DND-41 (cell line): ENCODE measurements around the gene CPSF4.
"Not testable (repeated sequence)": the region's sequence is repeated elsewhere in the genome, so short reads cannot be mapped to it uniquely, and the experiment has no call there.

Experiments
- ATAC-seq: fragments of 200-7000 bp; cut with Tn5 transposase; 3 replicates; pipeline ENCODE4 v1.9.1; 2021; ENCODE audit warnings: low read depth; ENCODE audit not compliant: insufficient read depth
- DNase-seq: peaks from one replicate; pipeline ENCODE4 v3.0.0-alpha.2; 2020
- H2AFZ ChIP-seq: 2 replicates; pipeline ENCODE4 v1.6.0; 2012; ENCODE audit warnings: low read depth, low read length
- H3K27ac ChIP-seq: 2 replicates; pipeline ENCODE4 v1.5.1; 2012; ENCODE audit warnings: low read length, inconsistent platforms
- H3K27me3 ChIP-seq: fragments of 200-600 bp; sonication (generic); 2 replicates; pipeline ENCODE4 v1.6.0; 2012; ENCODE audit warnings: low read length, mild to moderate bottlenecking, inconsistent platforms; ENCODE audit not compliant: insufficient read depth, poor library complexity
- H3K36me3 ChIP-seq: 2 replicates; pipeline ENCODE4 v1.5.1; 2012; ENCODE audit warnings: low read length, inconsistent platforms; ENCODE audit not compliant: insufficient read depth
- H3K4me1 ChIP-seq: 2 replicates; pipeline ENCODE4 v1.5.1; 2012; ENCODE audit warnings: mild to moderate bottlenecking, low read length; ENCODE audit not compliant: insufficient read depth
- H3K4me2 ChIP-seq: 2 replicates; pipeline ENCODE4 v1.6.0; 2012; ENCODE audit warnings: mild to moderate bottlenecking, moderate library complexity, low read length, inconsistent platforms; ENCODE audit not compliant: insufficient read depth
- H3K4me3 ChIP-seq, 2 experiments: fragments of 200-600 bp in 1 of 2; shearing (Covaris generic) in 1 of 2; 2 replicates each; pipeline ENCODE4 v1.5.1; 2012 to 2016; ENCODE audit warnings: inconsistent platforms in 2 of 2, low read length in 2 of 2, mild to moderate bottlenecking in 2 of 2, low read depth in 1 of 2, moderate library complexity in 1 of 2
- H3K79me2 ChIP-seq: 2 replicates; pipeline ENCODE4 v1.6.0; 2012; ENCODE audit warnings: low read length, inconsistent platforms; ENCODE audit not compliant: insufficient read depth
- H3K9ac ChIP-seq: 2 replicates; pipeline ENCODE4 v1.6.0; 2012; ENCODE audit warnings: low read depth, mild to moderate bottlenecking, inconsistent platforms, low read length, moderate library complexity
- H3K9me3 ChIP-seq: 2 replicates; pipeline ENCODE4 v1.5.1; 2012; ENCODE audit warnings: low read length, moderate library complexity, mild to moderate bottlenecking, inconsistent platforms; ENCODE audit not compliant: insufficient read depth, severe bottlenecking
- H4K20me1 ChIP-seq: 2 replicates; pipeline ENCODE4 v1.6.0; 2012; ENCODE audit warnings: low read length; ENCODE audit not compliant: insufficient read depth
- EZH2 ChIP-seq: IDR thresholded peaks from 3 replicates; pipeline ENCODE4 v1.6.1; 2012; ENCODE audit warnings: borderline replicate concordance, low read depth, mild to moderate bottlenecking, moderate library complexity, low read length, inconsistent platforms; ENCODE audit not compliant: severe bottlenecking
- TF ChIP-seq, protein P1 (sequence below): IDR thresholded peaks from 2 replicates; pipeline ENCODE4 v1.5.1; 2012; ENCODE audit warnings: borderline replicate concordance, low read length, moderate library complexity, mild to moderate bottlenecking; ENCODE audit not compliant: poor library complexity, severe bottlenecking; ENCODE audit errors: extremely low read depth

The CPSF4 gene

DNA sequence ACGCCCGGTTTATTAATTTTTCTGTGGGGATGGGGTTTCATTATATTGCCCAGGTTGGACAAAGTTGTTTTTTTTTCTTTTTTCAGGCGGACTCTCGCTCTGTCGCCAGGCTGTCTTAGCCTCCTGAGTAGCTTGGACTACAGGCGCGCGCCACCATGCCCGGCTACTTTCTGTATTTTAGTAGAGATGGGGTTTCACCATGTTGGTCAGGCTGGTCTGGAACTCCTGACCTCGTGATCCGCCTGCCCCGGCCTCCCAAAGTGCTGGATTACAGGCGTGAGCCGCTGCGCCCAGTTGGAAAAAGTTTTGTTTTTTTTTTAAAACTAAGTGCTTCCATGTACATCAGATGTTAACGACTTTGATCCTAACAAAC lies 61.9 kb downstream of the CPSF4 start:
- Histone ChIP-seq H3K79me2 (peaks cover 68% of the 10 kb centered on the region), H3K9ac (peak overlapping the region; percentile 79), H2AFZ (peak overlapping the region; percentile 91), H3K9me3 (no peaks in the 10 kb centered on the region), H3K4me3 (peak overlapping the region; percentile 91 to 96), H3K27me3 (no peaks in the 10 kb centered on the region), H3K4me2 (peak overlapping the region; percentile 90), H3K4me1 (peaks cover 46% of the 10 kb centered on the region), H4K20me1 (peaks cover 29% of the 10 kb centered on the region), H3K27ac (peak overlapping the region; percentile 91), H3K36me3 (peaks cover 29% of the 10 kb centered on the region)
- DNase-seq (no peak), ATAC-seq (no peak)
- no peak for TF ChIP-seq EZH2
- TF ChIP-seq, protein P1, sequence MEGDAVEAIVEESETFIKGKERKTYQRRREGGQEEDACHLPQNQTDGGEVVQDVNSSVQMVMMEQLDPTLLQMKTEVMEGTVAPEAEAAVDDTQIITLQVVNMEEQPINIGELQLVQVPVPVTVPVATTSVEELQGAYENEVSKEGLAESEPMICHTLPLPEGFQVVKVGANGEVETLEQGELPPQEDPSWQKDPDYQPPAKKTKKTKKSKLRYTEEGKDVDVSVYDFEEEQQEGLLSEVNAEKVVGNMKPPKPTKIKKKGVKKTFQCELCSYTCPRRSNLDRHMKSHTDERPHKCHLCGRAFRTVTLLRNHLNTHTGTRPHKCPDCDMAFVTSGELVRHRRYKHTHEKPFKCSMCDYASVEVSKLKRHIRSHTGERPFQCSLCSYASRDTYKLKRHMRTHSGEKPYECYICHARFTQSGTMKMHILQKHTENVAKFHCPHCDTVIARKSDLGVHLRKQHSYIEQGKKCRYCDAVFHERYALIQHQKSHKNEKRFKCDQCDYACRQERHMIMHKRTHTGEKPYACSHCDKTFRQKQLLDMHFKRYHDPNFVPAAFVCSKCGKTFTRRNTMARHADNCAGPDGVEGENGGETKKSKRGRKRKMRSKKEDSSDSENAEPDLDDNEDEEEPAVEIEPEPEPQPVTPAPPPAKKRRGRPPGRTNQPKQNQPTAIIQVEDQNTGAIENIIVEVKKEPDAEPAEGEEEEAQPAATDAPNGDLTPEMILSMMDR = no peak

DNA sequence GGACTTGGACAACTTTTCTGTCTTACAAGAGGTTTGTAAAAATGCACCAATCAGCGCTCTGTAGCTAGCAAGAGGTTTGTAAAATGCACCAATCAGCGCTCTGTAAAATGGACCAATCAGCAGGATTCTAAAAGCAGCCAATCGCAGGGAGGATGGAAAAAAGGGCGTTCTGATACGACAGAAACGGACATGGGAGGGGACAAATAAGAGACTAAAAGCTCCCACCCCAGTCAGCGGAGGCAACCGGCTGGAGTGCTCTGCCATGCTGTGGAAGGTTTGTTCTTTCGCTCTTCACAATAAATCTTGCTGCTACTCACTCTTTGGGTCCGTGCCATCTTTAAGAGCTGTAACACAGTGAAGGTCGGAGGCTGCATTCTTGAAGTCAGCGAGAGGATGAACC lies 62.5 kb downstream of the CPSF4 start:
- not testable (repeated sequence) for H3K27me3 ChIP-seq, H2AFZ ChIP-seq, ATAC-seq, H3K9me3 ChIP-seq, H3K27ac ChIP-seq
- DNase-seq = peak; percentile 35
- Histone ChIP-seq H3K4me1 (peaks cover 51% of the 10 kb centered on the region), H3K36me3 (peaks cover 23% of the 10 kb centered on the region), H4K20me1 (peaks cover 27% of the 10 kb centered on the region), H3K79me2 (peaks cover 69% of the 10 kb centered on the region), H3K9ac (peak overlapping the region; percentile 79; the same call in 1 of the 2 replicates), H3K4me3 (peak overlapping the region in 1 of 2 experiments; percentile 91; a peak in 2 of 4 replicates), H3K4me2 (peak overlapping the region; percentile 90)

DNA sequence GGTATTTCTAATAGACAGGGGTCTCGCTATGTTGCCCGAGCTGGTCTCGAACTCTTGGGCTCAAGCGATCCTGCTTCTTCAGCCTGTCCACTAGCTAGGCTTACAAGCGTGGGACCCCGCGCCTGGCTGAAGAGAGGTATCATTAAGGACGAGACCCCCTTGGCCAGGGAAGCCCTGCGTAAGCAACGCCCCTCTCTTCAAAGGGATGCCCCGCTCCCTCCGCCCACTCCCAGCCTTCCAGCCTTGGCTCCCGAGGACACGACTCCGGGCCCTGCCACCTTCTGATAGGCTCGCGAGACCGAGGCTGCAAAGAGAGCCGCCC lies 65.5 kb downstream of the CPSF4 start:
- Histone ChIP-seq H2AFZ (peak overlapping the region; percentile 98), H4K20me1 (peaks cover 8% of the 10 kb centered on the region; the same call in 1 of the 2 replicates), H3K9ac (peak overlapping the region; percentile 77), H3K27me3 (no peaks in the 10 kb centered on the region), H3K27ac (peak overlapping the region; percentile 95), H3K79me2 (peaks cover 59% of the 10 kb centered on the region), H3K4me1 (peaks cover 46% of the 10 kb centered on the region), H3K4me2 (peak overlapping the region; percentile 91), H3K36me3 (peaks cover 4% of the 10 kb centered on the region; the same call in 1 of the 2 replicates), H3K9me3 (no peaks in the 10 kb centered on the region), H3K4me3 (peak overlapping the region; percentile 49 to 86)
- TF ChIP-seq, protein P1 = no peak
- no peak for TF ChIP-seq EZH2
- DNase-seq (peak; percentile 98), ATAC-seq (peak; percentile 86)

DNA sequence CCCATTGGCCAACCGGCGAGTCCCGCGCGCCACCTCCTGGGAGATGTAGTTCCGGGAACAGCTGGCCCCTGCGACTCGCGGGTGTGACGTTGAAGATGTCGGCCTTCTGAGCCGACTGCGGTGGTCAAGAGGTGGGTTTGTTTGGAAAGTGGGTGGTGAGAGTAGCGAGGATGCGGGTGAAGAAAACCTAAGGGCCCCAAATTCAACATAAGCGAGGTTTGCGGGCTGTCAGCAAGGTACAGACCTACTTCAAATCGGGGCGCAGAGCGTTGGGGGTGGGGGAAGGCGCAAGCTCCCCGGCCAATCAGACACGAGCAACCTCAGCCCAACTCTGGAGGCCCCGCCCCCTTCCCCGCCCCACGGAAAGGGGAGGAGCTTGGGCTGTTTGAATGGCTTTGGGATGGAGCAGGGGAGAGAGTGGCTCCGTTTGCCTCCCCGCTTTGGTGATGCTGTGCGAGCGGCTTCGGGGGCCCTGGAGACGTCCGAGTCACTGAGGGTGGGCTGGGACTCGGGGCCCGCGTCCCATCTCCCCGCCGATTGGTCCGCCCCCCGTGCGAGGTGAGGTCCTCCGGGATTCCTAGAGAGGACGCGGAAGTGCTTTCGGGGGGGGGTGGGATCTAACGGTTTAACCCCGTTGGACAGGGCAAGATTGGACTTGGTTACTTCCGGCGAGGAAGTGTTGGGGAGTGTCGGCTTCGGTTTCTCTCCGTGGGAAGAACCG lies 66.0 kb downstream of the CPSF4 start, which contains the start of gene ZKSCAN5:
Gene ZKSCAN5 (plus strand): TSS at position 60 of the 721 bp plus-strand sequence. CDS start 1,383 bp downstream, outside the sequence.
- H3K79me2 ChIP-seq = peaks cover 57% of the 10 kb centered on the region
- H3K36me3 ChIP-seq = peaks cover 3% of the 10 kb centered on the region; the same call in 1 of the 2 replicates
- H3K9ac ChIP-seq = peak within 1 kb of the TSS; percentile 77
- 0 out of 2 replicates have a peak, but pooled peaks cover 3% of the 10 kb centered on the region for H4K20me1 ChIP-seq
- peak; percentile 97 for DNase-seq
- peaks cover 46% of the 10 kb centered on the region for H3K4me1 ChIP-seq
- H3K4me2 ChIP-seq = peak within 1 kb of the TSS; percentile 91
- peak within 1 kb of the TSS; percentile 98 for H2AFZ ChIP-seq
- H3K4me3 ChIP-seq = peak within 1 kb of the TSS; percentile 49 to 86
- TF ChIP-seq EZH2 = no peak
- TF ChIP-seq, protein P1 = no peak
- peak within 1 kb of the TSS; percentile 95 for H3K27ac ChIP-seq
- H3K9me3 ChIP-seq = no peaks in the 10 kb centered on the region
- peak; percentile 74 for ATAC-seq
- no peaks in the 10 kb centered on the region for H3K27me3 ChIP-seq
